Activated CD4-positive, alpha-beta T cell treated with anti-CD3 and anti-CD28 coated beads, Interleukin-2, amount 50 U/mL, for 48 hours (primary cell): Measurements from ENCODE around the gene FBXO21.

ENCODE experiments used
- DNase-seq, 2 experiments: peaks; one replicate each; pipeline ENCODE4 v3.0.0-alpha.2; 2020

FBXO21 gene

DNA sequence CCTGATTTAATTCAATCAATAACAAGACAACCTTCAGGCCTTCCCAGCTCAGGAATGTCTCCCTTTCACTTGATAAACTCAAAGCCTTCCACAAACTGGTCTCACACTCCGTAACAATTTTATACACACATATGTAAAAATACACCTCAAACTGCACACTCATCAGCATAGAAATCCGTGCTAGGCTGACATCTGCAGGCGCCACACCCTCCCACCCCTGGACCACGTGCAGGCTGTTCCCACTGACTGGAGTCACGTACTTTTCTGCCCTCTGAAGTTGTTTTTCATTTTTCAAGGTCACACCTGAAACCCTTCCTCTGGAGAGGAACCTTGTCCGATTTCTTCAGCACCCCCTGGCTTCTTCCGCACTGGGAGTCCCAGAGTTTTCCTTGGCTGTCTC, 27.6 kb downstream of the FBXO21 start:
- no peak for DNase-seq

DNA sequence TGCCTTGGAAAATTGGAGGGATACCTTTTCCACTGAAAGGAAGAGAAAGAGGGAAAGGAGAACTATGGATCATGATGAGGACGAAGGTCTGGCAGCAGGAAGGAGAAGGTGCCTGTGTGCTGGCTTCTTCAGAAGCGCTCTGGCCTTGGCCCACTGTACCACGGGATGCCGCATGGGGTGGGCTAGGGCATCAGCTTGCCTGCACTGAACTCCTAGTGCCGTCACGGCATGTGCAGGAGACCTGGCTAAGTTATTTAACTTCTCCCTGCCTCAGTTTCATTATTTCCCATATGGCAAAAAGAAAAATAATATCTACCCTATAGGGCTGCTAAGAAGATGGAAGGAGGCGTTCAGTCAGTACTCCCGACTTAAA, 28.1 kb downstream of the FBXO21 start:
- no peak for DNase-seq

DNA sequence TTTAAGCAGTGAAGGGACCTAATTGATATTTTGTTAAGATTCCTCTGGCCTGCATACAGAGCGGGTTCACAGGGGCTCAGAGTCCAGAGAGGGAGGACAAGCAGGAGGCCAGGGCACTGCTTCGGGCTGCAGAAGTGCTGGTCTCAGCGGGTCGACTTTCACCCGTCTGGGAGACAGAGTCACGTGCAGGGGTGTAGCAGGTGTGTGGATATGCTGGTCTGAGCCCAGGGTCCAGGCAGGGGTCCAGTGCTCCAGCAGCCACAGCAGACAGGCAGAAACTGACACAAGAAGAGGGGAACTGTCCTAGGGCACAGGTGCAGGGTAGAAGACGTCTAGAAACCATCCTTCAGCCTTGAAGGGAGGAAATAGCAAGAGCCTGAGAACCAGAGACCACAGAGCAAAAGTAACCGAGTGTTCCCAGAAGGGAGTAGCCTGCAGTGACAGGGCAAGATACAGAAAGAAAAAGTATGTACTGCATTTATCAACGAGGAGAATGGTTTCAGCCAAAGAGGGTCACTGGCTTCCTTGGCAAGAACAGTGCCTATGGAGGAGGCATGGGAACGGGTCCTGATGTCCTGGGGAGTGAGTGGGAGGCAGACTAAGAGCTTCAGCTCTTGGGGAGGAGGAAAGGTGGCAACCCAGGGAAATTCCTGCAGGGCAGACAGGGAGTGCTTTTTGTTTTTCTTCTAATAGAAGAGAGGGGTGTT, 28.7 kb downstream of the FBXO21 start:
- no peak for DNase-seq

DNA sequence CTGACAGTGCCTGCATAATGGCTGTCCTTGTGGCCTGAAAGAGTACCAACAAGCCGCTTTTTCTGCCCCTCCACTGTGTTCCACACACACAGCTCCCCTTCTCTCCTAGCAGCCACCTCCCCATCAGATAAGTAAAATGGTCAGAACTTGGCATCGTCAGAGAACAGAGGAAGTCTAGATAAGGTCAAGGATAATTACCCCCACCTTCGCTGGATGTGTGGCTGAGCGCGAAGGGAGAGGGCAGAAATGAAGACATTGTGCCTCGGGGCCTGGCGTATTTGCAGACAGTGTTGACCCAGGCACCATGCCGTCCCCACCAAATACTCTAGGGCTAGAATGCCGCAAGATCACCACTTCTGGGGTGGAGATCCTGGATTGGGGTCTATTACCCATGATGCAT, 30.6 kb downstream of the FBXO21 start:
- no peak for DNase-seq

DNA sequence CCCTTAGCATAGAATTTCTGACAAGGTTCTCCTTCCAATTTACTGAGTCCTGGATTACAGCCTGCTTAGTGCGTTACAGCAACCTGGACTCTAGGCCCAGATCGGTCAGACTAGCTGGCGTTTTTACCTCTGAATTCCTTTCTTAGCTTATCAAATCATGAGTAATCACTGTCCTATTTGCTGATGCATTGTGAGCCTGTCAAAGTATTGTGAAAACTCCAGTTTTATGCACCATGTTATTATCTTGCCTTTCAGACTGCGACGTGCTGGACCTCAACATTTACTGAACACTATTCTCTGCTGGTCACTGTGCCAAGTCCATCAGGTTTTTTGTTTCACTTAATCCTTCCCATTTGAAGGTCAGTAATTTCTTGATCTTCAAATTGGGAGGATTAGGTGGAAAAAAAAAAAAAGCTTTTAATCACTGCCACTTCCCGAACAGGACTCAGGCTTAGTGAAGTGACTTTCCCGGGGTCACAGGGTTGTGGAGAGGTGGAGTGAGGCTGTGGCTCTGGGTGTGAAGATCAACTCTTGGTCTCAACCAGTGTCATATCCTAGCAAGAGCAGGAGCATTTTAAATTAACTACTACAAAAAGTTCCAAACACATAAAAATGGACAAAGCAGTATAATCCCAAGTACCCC, 31.2 kb downstream of the FBXO21 start:
- no peak for DNase-seq

DNA sequence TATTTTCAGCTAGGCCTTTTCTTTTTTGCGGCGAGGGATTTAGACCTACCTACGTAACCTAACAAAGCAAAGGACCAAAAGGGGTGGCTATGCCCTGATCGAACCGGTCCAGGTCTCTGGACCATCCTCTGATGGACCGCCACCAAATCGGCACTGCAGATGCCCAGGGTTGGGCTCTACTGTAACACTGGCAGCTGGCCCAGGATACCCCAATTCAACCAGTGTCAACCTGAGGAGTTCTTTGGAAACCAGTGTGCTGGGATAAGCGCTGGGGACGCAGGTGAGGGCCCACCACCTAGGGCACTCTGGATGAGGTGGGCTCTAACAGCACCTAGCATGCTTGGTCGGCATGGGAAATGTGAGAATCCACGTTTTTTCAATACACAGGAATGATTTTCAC, 32.2 kb downstream of the FBXO21 start:
- no peak for DNase-seq

DNA sequence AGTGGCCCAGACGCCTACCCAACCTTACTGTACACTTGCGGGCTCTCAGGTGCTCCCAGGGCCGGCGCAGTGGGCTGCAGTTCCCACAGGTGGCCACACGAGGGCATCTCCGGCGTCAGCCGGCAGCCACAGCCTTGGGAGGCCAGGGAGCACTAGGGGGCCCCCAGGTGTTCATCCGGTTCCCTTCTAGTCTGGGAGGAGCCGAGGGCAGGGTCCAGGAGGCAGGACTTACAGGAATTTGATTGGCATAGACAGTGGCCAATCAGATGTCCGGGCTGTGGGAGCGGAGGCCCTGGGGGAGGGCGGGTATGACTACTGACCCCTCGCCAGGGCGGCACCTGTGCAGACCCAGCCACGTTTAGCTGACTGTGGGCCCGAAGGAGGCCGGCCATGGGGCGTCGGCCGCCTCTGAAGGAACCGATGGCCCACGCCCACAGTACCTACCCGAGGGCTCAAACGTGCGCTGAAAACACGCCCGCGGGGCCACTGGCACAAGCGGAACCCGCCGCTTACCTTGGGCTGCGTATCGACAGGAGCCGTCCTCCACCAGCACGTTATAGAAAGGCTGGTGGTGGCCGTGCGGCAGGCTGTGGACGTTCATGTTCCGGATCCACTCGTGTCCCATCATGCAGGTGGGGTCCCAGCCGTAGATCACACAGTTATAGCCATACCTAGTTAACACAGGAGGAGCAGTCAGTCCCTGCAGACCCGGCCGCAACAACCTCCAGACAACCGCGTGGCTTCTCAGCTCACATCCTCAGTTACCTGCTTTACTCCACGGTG, 34.8 kb downstream of the FBXO21 start:
- peak; percentile 82 to 85 for DNase-seq

DNA sequence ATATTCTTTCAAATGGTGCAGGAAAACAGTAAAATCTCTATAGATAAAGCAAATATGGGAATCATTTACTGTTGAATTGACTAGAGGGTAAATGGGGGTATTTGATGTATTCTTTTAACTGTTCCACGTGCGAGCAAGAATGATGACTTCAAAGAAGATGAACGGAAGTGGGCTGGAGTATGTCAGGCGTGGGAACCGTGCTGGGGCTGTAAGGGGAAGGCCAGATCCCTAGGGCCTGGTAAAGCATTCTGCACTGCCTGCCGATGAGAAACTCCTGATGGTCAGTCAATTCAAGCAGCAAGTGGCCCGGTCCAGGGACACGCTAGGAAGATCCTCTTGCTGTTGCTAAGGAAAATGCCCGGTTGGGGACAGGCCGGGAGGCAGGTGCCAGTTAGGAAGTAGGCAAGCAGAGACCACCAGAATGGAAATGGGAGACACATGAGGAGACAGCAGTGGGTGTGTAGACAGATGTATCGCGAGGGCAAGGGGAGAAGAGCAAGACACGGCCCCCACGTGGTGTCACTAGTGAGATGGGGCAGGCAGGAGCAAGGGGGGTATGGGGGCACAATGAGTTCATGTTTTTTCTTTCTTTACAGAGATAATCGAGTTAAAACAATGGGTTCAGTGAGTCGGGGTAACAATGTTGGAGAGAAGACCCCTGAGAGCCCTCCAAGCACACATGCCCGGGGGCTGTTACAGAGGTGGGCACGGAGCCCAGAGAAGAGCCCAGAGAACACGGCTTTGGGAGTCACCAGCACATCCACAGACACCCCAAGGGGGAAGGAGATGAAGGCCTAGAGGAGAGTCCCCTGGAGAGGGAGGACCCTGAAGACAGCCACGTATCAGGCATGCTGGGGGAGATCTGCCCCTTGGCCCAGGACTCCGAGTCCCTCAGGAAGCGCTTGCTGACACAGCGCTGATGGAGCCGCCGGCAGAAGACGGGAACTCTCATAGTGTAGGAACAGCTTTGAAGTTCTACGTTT, 37.2 kb downstream of the FBXO21 start:
- DNase-seq, result no peak

DNA sequence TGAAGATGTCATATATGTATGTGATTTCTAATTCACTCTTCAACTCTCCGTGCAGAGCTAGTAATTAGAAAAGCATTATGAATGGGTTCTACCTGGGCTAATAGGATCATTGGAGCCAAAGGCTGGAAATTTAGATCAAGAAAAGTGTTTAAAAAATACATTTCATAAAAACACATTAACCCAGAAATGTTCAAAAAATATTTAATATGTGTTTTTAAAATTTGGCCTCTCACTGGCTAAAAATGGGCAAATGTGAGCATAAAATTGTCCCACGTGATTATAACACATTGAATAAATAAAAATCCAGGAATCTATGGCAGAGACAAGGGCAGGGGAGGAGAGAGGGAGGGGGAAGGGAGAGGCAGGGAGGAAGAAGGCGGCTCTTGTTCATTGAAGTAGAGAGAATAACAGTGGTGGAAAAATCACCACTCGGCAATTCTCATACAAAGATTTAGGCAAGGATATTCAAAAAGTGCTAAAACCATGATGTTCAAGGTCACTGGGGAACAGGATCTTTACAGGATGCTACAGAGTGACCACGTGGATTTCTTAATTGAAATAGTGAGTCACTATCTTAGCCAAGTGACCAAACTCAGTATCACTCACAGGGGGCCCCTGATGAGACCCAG, 38.8 kb downstream of the FBXO21 start:
- DNase-seq, result no peak

DNA sequence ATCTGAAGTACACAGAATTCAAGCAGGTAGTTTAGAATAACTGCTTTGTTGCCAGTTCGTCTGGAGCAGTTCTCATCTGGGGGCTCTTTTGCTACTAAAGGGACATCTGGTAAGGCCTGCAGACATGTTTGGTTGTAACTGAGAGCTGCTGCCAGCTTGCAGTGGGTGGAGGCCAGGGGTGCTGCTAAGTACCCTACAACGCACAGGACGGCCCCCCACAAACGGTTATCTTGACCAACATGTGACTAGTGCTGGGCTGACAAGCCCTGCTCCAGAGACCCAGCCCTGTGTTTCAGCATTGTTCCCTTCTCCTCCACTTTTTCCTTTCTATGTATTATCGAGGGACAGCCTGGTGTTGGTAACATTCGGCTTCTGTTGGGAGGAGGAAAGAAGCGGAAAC, 40.8 kb downstream of the FBXO21 start:
- no peak for DNase-seq

DNA sequence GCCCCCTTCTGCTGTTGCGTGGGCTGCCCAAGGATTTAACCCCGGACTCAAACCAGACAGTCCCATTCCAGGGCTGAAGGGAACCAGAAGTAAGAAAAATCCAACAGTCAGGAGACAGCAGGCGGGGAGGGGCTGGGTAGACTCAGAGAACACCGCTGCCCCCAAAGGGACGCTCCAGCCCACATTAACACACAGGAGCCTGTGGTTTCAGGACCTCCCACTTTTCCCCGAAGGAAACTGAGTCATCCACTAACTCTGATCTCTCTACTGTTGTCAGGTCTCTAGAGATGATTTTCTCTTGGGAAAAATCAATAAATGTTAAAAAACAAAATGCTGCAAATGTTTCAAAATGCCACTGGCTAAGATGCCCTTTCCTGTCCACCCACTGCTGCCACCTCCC, 41.6 kb downstream of the FBXO21 start:
- DNase-seq, result peak; percentile 23 to 34

DNA sequence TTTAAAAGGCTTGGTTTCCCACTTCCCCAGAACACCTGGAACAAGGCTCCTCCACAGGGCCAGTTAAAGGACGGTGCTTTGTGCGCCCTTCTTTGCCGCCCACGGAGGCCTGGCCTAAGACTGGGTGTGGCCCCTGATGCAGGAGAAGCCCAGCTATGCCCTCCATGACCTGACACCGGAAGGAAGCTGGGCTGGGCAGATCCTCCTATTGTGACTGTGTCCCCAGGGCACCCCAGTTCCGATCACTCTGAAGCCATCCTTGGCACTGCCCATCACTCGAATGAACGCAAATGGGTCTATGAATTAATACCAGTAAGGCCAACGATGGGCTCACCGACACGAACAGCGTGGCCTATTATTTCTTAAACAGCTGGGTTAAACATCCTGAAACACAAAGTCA, 42.6 kb downstream of the FBXO21 start:
- DNase-seq, result no peak

DNA sequence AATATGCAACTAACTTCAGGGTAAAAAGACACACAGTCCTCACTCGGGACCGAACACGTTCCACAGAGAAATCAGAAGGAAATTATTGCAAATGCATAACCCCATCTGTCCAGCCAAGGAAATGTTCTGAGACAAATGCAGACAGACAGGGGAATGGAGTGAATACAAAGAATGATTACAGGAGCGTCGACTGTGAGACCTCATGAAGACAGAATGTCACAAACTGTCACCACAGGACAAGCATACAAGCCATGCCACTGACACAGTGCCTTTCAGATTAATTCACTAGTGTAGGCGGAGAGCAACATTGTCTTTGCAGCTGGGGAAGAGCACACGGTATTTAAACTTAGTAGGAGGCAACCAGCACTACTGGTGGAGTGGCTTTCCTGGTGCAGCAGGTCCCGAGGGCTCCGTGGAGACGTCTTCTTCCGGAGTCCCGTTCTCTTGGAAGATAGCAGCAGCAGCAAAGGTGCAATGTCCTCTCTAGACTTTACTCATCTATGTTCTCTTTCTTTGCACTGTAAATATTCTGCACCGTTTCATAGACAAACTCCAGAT, 44.6 kb downstream of the FBXO21 start:
- DNase-seq, result no peak

DNA sequence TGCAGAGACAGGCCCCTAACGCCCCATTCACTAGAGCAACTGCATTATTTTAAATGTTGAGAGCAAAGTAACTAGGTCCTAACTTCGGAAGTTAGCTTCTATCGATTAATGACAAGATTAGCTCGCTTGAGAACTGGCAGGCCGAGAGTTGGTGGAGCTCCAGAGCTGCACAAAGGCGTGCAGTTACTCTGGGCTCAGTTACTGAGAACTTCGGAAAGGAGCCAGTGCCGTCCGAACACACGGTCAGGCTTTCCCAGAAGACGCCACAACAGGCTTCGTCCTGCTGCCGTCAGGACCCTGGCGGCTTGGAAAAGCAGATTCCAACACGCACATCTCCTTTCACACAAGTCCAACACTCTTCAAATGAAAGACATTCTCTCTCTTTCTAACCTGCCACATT, 45.7 kb downstream of the FBXO21 start:
- no peak for DNase-seq

DNA sequence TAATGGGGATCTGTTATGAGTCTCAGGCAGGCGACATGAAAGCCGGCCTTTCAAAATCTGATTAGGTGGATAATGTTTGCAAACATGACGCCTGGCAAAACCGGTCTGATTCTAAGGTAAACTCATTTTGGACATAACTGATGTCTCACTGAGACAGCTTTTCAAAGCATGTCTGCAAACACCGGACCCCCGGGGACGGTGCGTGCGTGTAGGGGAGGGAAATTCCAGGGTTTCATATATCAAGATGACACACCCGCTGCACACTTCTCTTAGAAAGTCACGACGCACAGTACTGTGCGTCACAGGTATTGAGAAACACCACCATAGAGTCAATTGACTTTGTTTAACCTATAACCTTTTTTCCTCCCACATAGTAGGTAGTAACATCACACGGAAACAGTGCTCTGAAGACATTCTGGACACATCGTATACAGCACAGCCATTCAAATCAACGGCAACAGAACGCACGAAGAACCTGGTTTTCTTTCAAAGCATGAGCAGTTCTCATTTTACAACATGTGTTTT, 47.2 kb downstream of the FBXO21 start:
- no peak for DNase-seq

DNA sequence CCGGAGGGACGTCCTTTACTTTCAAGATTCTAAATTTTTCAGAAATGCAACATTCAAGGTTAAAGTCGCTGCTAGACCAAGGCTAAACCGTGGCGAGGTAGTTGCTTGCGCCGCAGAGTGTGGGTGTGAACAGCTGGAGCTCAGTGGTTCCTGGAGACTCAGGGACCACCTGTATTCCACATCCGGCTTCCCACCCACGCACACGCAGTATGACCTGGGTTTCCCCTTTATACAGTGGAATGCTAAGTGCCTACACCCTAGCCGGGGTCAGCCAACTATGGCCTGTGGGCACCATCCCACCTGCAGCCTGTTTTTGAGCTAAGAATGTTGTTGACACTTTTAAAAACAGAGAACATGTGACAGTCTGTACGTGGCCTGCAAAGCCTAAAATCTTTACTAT, 48.2 kb downstream of the FBXO21 start:
- no peak for DNase-seq

DNA sequence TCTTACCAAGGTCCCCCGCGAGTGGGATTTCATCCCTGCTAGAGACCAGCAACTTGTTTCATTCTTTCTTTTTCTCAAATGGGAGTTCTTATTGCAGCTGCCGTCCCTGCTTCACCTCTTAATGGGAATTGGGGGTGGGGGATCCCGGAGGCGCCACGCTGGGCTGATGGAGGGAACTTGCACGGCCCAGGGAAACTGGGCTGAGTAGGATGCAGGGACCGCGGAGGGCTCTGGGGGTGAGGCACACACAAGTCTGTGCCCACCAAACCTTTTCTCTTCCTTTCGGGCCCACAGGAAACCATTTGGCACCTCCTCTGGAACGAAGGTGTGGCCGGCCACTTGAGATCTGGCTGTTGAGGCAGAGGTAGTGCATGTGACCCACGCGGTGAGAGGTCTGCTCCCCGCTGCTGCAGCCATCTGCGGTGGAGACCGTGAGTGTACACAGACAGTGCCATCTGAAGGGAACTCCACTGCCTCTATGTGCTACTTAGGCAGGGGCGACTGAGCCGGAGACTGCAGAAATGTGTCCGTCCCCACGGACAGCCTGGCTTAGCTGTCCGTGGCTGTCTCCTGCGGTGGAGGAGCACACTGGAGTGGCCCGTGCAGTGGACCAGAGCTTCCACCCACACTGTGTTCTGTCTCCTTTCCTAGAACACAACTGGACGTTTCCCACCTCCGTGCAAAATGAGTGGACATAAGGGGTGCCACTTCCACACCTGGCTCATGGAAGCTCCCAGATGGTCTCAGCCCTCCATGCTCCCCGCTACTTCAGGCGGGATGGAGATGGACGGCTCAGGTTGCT, 49.0 kb downstream of the FBXO21 start:
- DNase-seq, result no peak

DNA sequence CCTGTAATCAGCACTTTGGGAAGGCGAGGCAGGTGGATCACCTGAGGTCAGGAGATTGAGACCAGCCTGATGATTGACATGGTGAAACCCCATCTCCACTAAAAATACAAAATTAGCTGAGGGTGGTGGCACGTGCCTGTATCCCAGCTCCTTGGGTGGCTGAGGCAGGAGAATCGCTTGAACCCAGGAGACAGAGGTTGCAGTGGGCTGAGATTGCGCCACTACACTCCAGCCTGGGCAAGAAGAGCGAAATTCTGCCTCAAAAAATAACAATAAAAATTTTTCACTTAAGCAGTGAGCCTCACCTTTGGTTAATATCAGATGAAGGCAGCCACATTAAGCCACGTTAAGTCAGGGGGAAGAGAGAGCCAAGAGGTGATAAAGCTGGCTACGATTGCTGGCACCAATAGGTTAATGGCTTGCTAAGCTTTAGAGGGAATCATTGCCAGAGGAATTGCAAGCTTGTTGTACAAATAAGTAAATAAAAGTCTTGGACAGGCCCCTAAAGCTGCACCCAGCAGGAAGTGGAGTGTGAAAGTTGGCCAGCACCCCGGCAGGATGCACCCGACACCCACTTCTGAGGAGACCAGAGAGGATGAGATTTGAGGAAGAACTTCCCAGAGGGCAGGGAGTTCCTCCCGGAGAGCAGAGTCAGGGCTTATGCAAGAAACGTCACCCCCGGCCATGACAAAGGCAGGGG, 49.7 kb downstream of the FBXO21 start:
- DNase-seq, result no peak

DNA sequence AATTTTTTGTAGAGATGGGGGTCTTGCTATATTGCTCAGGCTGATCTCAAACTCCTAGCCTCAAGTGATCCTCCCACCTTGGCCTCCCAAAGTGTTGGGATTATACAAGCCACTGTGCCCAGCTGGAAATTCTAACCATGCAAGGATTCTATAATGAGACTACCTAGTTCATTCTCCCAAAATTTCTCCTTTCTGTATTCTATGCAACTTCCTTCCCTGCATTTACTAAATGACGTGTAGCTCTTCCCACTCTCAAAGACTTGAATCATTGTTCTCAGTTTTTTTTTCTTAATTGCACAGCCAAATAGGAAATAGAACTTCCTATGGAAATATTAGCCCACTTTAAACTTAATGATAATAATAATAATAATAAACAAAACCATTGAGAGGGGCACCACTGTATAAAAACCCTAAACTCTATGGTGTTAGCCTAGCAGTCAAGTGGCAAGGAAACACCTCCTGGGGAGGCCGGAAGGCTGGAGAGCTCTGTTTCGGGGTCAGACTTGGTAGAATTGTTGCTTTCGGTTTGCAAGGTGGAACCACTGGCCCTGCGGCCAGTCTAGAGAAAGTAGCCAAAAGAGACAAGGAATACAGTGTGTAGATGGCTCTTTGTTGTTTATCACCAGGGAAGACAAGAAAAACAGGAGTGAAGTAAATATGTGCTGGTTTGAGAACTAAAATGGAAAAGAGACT, 51.1 kb downstream of the FBXO21 start:
- DNase-seq, result no peak

DNA sequence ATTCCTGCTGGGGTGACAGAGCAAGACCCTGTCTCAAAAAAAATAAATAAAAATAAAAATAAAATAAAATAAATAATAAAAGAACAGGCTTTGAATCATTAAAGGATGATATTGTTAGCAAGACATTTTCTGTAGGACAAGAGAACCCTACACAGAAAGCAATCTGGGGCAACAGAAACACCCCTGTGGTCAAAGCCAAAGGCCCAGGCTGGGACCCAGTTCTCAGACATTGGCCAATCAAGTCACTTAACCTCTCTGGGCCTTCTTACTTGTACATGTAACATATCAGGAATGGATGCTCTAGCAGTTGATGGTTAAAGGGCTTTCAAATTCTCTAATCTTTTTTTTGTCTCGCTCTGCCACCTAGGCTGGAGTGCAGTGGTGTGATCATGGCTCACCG, 55.5 kb downstream of the FBXO21 start:
- no peak for DNase-seq
